Gastrocnemius medialis (tissue), 4 donors: ENCODE measurements around the gene RGS19. TPM values are rescaled to one million over a fixed set of nuclear protein-coding genes. Genes with fewer than 3 reads are reported as not detected.

Experiments
- ATAC-seq, 2 donors: fragments of 150-250 bp; one replicate each; pipeline ENCODE4 v1.9.1; 2016
- DNase-seq, 2 donors: peaks; one replicate each; pipeline ENCODE4 v3.0.0-alpha.2; 2019
- H3K27ac ChIP-seq, 4 donors: fragments of 200-600 bp; sonication (generic); 1 replicate in 1 of 4; 2 replicates in 3 of 4; pipeline ENCODE4 v1.5.1; 2016 to 2018; ENCODE audit warnings: mild to moderate bottlenecking in 2 of 4, moderate library complexity in 1 of 4
- H3K27me3 ChIP-seq, 3 donors: fragments of 200-600 bp; sonication (generic) in 2 of 3; 1 replicate in 1 of 3; 2 replicates in 2 of 3; pipeline versions ENCODE4 v1.5.1 to v1.6.0; 2016 to 2019; ENCODE audit warnings: mild to moderate bottlenecking in 1 of 3, moderate library complexity in 1 of 3
- H3K36me3 ChIP-seq, 2 donors: fragments of 200-600 bp; sonication (generic) in 1 of 2; one replicate each; pipeline ENCODE4 v1.5.1; 2017 to 2018
- H3K4me1 ChIP-seq, 2 donors: fragments of 200-600 bp; sonication (generic) in 1 of 2; one replicate each; pipeline ENCODE4 v1.5.1; 2016 to 2017; ENCODE audit warnings: mild to moderate bottlenecking in 2 of 2
- H3K4me3 ChIP-seq, 4 donors: fragments of 200-600 bp; sonication (generic) in 3 of 4; 1 replicate in 1 of 4; 2 replicates in 3 of 4; pipeline ENCODE4 v1.5.1; 2016 to 2019; ENCODE audit warnings: mild to moderate bottlenecking in 2 of 4
- H3K9me3 ChIP-seq, 3 donors: fragments of 200-600 bp; sonication (generic) in 2 of 3; 1 replicate in 1 of 3; 2 replicates in 2 of 3; pipeline ENCODE4 v1.5.1; 2016 to 2019
- CTCF ChIP-seq, 5 experiments: fragments of 450-650 bp in 3 of 5; fragments of 200-600 bp in 2 of 5; sonication (generic) in 2 of 5; IDR thresholded peaks in 4 of 5; conservative IDR thresholded peaks in 1 of 5; 1 replicate in 4 of 5; 2 replicates in 1 of 5; pipeline ENCODE4 v1.5.1; 2016 to 2019; ENCODE audit warnings: antibody characterized with exemption in 5 of 5, mild to moderate bottlenecking in 3 of 5, moderate library complexity in 3 of 5
- POLR2A ChIP-seq, 2 donors: fragments of 450-650 bp; IDR thresholded peaks; one replicate each; pipeline ENCODE4 v1.6.1; 2017; ENCODE audit warnings: antibody characterized with exemption in 2 of 2, mild to moderate bottlenecking in 2 of 2, moderate library complexity in 2 of 2
- in situ Hi-C, 4 donors: fragments of 200-750 bp; cut with MboI; loops; one replicate each; pipeline versions ENCODE4 v1.15.0 to v1.8.0; 2017; ENCODE audit warnings: low sequenced_read_pairs in 4 of 4
- intact Hi-C: fragments of 100-400 bp; cut with DNase I; formaldehyde crosslinking; loops from one replicate; pipeline ENCODE4 v1.15.1; 2023; ENCODE audit warnings: low total_unique reads
- total RNA-seq, 4 donors: library from RNA; depleted of rRNA; stranded (reverse); fragments of >200 nt; gene quantifications; one replicate each; pipeline versions ENCODE4 v1.1.0 to v1.2.3, GENCODE V29; 2016

The RGS19 gene
- total RNA-seq, 4 donors from 2014 or later = 0.92 to 7.7 (median 3.5) TPM

GRCh38 chr20:64065974-64066343 lies 13.4 kb downstream of the RGS19 start:
- TF ChIP-seq CTCF (IDR thresholded peaks at IDR 0.05 in 4 of 5, conservative IDR thresholded peaks at IDR 0.05 in 1 of 5) = no peak
- TF ChIP-seq POLR2A (IDR thresholded peaks at IDR 0.05) = no peak
- no peak for ATAC-seq
- H3K36me3 ChIP-seq = no peaks in the 10 kb centered on the region
- H3K27me3 ChIP-seq = no peaks in the 10 kb centered on the region
- in situ Hi-C loops = no loop called here
- no peak overlapping the region for H3K4me3 ChIP-seq
- no peak overlapping the region for H3K27ac ChIP-seq
- H3K9me3 ChIP-seq = no peaks in the 10 kb centered on the region
- intact Hi-C loops = loop anchor here (10.0 kb wide), 1 partner anchor 441 kb away; the partner anchor contains the start of gene GMEB2
- H3K4me1 ChIP-seq = peaks cover 10 to 24% of the 10 kb centered on the region in 2 donors
- DNase-seq = no peak

- Histone ChIP-seq H3K36me3 (no peaks in the 10 kb centered on the region), H3K4me1 (peaks cover 10 to 24% of the 10 kb centered on the region in 2 donors), H3K27me3 (no peaks in the 10 kb centered on the region), H3K9me3 (no peaks in the 10 kb centered on the region), H3K27ac (no peak overlapping the region), H3K4me3 (no peak overlapping the region)
- in situ Hi-C loops (no loop called here), intact Hi-C loops (loop anchor here (10.0 kb wide), 1 partner anchor 441 kb away; the partner anchor contains the start of gene GMEB2)
- TF ChIP-seq POLR2A (IDR thresholded peaks at IDR 0.05) = no peak
- no peak for TF ChIP-seq CTCF (IDR thresholded peaks at IDR 0.05 in 4 of 5, conservative IDR thresholded peaks at IDR 0.05 in 1 of 5)
- DNase-seq (no peak), ATAC-seq (no peak)
Observed at GRCh38 chr20:64065062-64065973, 14.0 kb downstream of the RGS19 start.

GRCh38 chr20:64064145-64064698 lies 15.1 kb downstream of the RGS19 start:
- DNase-seq (no peak), ATAC-seq (no peak)
- H3K27ac ChIP-seq = peak overlapping the region in 3 of 4 donors; percentile 62 to 77 (median 66)
- intact Hi-C loops (loop anchor here (5.0 to 10.0 kb wide), 2 partner anchors 107 to 439 kb away; partner anchors contain the start of genes GMEB2 and UCKL1), in situ Hi-C loops (no loop called here)
- H3K36me3 ChIP-seq = no peaks in the 10 kb centered on the region
- peak overlapping the region; percentile 72 to 99 (median 76) for H3K4me3 ChIP-seq
- TF ChIP-seq CTCF (IDR thresholded peaks at IDR 0.05 in 4 of 5, conservative IDR thresholded peaks at IDR 0.05 in 1 of 5) (no peak), POLR2A (IDR thresholded peaks at IDR 0.05) (no peak)
- no peaks in the 10 kb centered on the region for H3K27me3 ChIP-seq
- no peaks in the 10 kb centered on the region for H3K9me3 ChIP-seq
- peaks cover 10 to 24% of the 10 kb centered on the region in 2 donors for H3K4me1 ChIP-seq

- Histone ChIP-seq H3K4me3 (peak overlapping the region; percentile 72 to 99 (median 76)), H3K36me3 (no peaks in the 10 kb centered on the region), H3K27ac (peak overlapping the region; percentile 62 to 91 (median 72)), H3K9me3 (no peaks in the 10 kb centered on the region), H3K27me3 (no peaks in the 10 kb centered on the region), H3K4me1 (peaks cover 10 to 24% of the 10 kb centered on the region in 2 donors)
- ATAC-seq (peak in 1 of 2 donors; percentile 18), DNase-seq (no peak)
- in situ Hi-C loops (no loop called here), intact Hi-C loops (loop anchor here (2.0 to 10.0 kb wide), 3 partner anchors 81 to 439 kb away; partner anchors contain the start of genes GMEB2 and UCKL1)
- TF ChIP-seq POLR2A (IDR thresholded peaks at IDR 0.05) = no peak
Observed at GRCh38 chr20:64063389-64064144, 15.8 kb downstream of the RGS19 start.
